IMR-90 (cell line): ENCODE data around the gene OLFML1.

Experiments used
- BHLHE40 ChIP-seq: fragments of 150-350 bp; IDR thresholded peaks from 2 replicates; pipeline ENCODE4 v1.6.1; 2016; ENCODE audit warnings: mild to moderate bottlenecking, low read depth, low read length
- CHD1 ChIP-seq: IDR thresholded peaks from 2 replicates; pipeline ENCODE4 v1.6.1; 2012; ENCODE audit warnings: low read depth, low read length, improper control_type of control experiment
- FOS ChIP-seq: fragments of 150-350 bp; IDR thresholded peaks from 2 replicates; pipeline ENCODE4 v1.6.1; 2016; ENCODE audit warnings: low read depth, low read length
- MAZ ChIP-seq: IDR thresholded peaks from 2 replicates; pipeline ENCODE4 v1.6.1; 2012; ENCODE audit warnings: low read depth, mild to moderate bottlenecking, low read length, improper control_type of control experiment, moderate library complexity, borderline replicate concordance
- POLR2A ChIP-seq: IDR thresholded peaks from 2 replicates; pipeline ENCODE4 v1.6.1; 2012; ENCODE audit warnings: mild to moderate bottlenecking, low read depth, low read length
- RAD21 ChIP-seq: IDR thresholded peaks from 2 replicates; pipeline ENCODE4 v1.6.1; 2012; ENCODE audit warnings: low read length, improper control_type of control experiment
- SMC3 ChIP-seq: fragments of 150-350 bp; IDR thresholded peaks from 2 replicates; pipeline ENCODE4 v1.6.1; 2016; ENCODE audit warnings: low read depth, mild to moderate bottlenecking, antibody characterized with exemption, low read length, moderate library complexity
- TF ChIP-seq, protein P1 (sequence below): conservative IDR thresholded peaks from 2 replicates; pipeline ENCODE4 v1.5.1; 2012; ENCODE audit warnings: mild to moderate bottlenecking, low read depth, low read length, improper control_type of control experiment

DNA sequence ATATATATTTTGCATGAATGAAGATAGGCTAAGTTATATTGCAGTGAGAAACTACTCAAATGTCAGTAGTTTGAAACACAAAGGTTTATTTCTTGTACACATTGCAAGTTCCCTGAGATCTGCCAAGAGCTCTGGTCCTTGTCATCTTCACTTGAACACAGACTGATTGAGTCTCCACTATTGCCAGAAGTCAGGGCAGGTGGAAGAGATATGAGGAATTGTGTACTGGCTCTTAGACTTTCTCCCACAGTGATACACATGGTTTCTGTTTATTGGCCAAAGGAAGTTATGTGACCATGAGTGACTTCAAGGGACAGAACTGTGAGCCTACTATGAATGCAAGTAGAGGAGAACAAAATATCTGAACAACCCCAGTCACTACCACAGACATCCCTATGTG lies 72.7 kb downstream of the OLFML1 start:
- TF ChIP-seq, protein P1, sequence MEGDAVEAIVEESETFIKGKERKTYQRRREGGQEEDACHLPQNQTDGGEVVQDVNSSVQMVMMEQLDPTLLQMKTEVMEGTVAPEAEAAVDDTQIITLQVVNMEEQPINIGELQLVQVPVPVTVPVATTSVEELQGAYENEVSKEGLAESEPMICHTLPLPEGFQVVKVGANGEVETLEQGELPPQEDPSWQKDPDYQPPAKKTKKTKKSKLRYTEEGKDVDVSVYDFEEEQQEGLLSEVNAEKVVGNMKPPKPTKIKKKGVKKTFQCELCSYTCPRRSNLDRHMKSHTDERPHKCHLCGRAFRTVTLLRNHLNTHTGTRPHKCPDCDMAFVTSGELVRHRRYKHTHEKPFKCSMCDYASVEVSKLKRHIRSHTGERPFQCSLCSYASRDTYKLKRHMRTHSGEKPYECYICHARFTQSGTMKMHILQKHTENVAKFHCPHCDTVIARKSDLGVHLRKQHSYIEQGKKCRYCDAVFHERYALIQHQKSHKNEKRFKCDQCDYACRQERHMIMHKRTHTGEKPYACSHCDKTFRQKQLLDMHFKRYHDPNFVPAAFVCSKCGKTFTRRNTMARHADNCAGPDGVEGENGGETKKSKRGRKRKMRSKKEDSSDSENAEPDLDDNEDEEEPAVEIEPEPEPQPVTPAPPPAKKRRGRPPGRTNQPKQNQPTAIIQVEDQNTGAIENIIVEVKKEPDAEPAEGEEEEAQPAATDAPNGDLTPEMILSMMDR, result no peak
- TF ChIP-seq FOS (no peak), SMC3 (no peak), BHLHE40 (no peak), MAZ (no peak), RAD21 (no peak), POLR2A (no peak), CHD1 (no peak)
